Neural cell (in vitro differentiated cells): ENCODE measurements around the gene STRN3.

Experiments used
- CTCF ChIP-seq: fragments of 450-650 bp; IDR thresholded peaks from 2 replicates; pipeline ENCODE4 v1.5.1; 2014; ENCODE audit warnings: antibody characterized with exemption, mild to moderate bottlenecking, moderate library complexity; ENCODE audit not compliant: poor library complexity, severe bottlenecking
- EP300 ChIP-seq: fragments of 450-650 bp; conservative IDR thresholded peaks from 2 replicates; pipeline ENCODE4 v1.6.1; 2014; ENCODE audit warnings: antibody characterized with exemption, mild to moderate bottlenecking, moderate library complexity; ENCODE audit not compliant: poor library complexity, severe bottlenecking
- EZH2 ChIP-seq: fragments of 200-600, 300-800 bp; shearing (Covaris generic), sonication (generic); IDR thresholded peaks from 2 replicates; pipeline ENCODE4 v1.6.1; 2014; ENCODE audit warnings: antibody characterized with exemption, low read length, borderline replicate concordance, mild to moderate bottlenecking; ENCODE audit not compliant: insufficient read depth, poor library complexity, severe bottlenecking
- POLR2AphosphoS5 ChIP-seq: IDR thresholded peaks from 2 replicates; pipeline ENCODE4 v1.6.1; 2012
- RAD21 ChIP-seq: fragments of 450-650 bp; conservative IDR thresholded peaks from 2 replicates; pipeline ENCODE4 v1.6.1; 2014; ENCODE audit warnings: antibody characterized with exemption, mild to moderate bottlenecking, moderate library complexity
- TAF1 ChIP-seq: IDR thresholded peaks from 2 replicates; pipeline ENCODE4 v1.6.1; 2012; ENCODE audit warnings: low read depth

- TF ChIP-seq CTCF (no peak), POLR2AphosphoS5 (no peak), EZH2 (no peak), EP300 (no peak), TAF1 (no peak), RAD21 (no peak)
These were observed 170.7 kb downstream of the STRN3 start for GRCh38 chr14:30855345-30856037.
